Prostate gland (tissue), 2 donors: ENCODE results near the gene SPRYD7. TPM values are rescaled to one million over a fixed set of nuclear protein-coding genes. Genes with fewer than 3 reads are reported as not detected.

Experiments used
- DNase-seq: peaks from one replicate; pipeline ENCODE4 v3.0.0-alpha.2; 2019; ENCODE audit warnings: low spot score
- H3K27ac ChIP-seq, 2 donors: fragments of 200-600 bp; sonication (generic); 2 replicates each; pipeline ENCODE4 v1.5.1; 2017 to 2019
- H3K27me3 ChIP-seq: fragments of 200-600 bp; sonication (generic); replicated peaks from 2 replicates; pipeline ENCODE4 v1.5.1; 2019; ENCODE audit not compliant: insufficient read depth
- H3K36me3 ChIP-seq, 2 donors: fragments of 200-600 bp; sonication (generic); 1 replicate in 1 of 2; 2 replicates in 1 of 2; pipeline versions ENCODE4 v1.5.1 to v1.8.1; 2017 to 2019
- H3K4me1 ChIP-seq: fragments of 200-600 bp; sonication (generic); replicated peaks from 2 replicates; pipeline ENCODE4 v1.5.1; 2019
- H3K4me3 ChIP-seq, 2 donors: fragments of 200-600 bp; sonication (generic); 2 replicates each; pipeline ENCODE4 v1.5.1; 2017 to 2019
- H3K9me3 ChIP-seq: fragments of 200-600 bp; sonication (generic); 2 replicates; pipeline ENCODE4 v1.5.1; 2017
- POLR2A ChIP-seq: fragments of 450-650 bp; IDR thresholded peaks from one replicate; pipeline ENCODE4 v1.6.1; 2016; ENCODE audit warnings: antibody characterized with exemption, mild to moderate bottlenecking
- POLR2AphosphoS5 ChIP-seq: sonication (generic); formaldehyde crosslinking; IDR thresholded peaks from one replicate; pipeline ENCODE4 v1.6.1; 2017; ENCODE audit warnings: antibody characterized with exemption
- WGBS: methylation state at CpG from one replicate; pipeline ENCODE4 v1.1.5; 2018; 5-methylcytosine and 5-hydroxymethylcytosine counted together
- intact Hi-C: fragments of 100-400 bp; cut with DNase I; formaldehyde crosslinking; loops from one replicate; pipeline ENCODE4 v1.14.2; 2022
- total RNA-seq, 2 donors: library from RNA; depleted of rRNA; stranded (reverse); fragments of >200 nt; gene quantifications; one replicate each; pipeline ENCODE4 v1.1.0, GENCODE V29; 2016
- TF ChIP-seq, protein P1 (sequence below), 4 experiments: fragments of 200-600 bp in 2 of 4; fragments of 450-650 bp in 2 of 4; sonication (generic) in 2 of 4; IDR thresholded peaks; 1 replicate in 3 of 4; 2 replicates in 1 of 4; pipeline ENCODE4 v1.5.1; 2016 to 2019; ENCODE audit warnings: antibody characterized with exemption in 4 of 4, mild to moderate bottlenecking in 2 of 4, moderate library complexity in 2 of 4

Gene SPRYD7, protein sequence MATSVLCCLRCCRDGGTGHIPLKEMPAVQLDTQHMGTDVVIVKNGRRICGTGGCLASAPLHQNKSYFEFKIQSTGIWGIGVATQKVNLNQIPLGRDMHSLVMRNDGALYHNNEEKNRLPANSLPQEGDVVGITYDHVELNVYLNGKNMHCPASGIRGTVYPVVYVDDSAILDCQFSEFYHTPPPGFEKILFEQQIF
- total RNA-seq, result 1 to 10 TPM; 6.9 to 8.4 TPM

DNA sequence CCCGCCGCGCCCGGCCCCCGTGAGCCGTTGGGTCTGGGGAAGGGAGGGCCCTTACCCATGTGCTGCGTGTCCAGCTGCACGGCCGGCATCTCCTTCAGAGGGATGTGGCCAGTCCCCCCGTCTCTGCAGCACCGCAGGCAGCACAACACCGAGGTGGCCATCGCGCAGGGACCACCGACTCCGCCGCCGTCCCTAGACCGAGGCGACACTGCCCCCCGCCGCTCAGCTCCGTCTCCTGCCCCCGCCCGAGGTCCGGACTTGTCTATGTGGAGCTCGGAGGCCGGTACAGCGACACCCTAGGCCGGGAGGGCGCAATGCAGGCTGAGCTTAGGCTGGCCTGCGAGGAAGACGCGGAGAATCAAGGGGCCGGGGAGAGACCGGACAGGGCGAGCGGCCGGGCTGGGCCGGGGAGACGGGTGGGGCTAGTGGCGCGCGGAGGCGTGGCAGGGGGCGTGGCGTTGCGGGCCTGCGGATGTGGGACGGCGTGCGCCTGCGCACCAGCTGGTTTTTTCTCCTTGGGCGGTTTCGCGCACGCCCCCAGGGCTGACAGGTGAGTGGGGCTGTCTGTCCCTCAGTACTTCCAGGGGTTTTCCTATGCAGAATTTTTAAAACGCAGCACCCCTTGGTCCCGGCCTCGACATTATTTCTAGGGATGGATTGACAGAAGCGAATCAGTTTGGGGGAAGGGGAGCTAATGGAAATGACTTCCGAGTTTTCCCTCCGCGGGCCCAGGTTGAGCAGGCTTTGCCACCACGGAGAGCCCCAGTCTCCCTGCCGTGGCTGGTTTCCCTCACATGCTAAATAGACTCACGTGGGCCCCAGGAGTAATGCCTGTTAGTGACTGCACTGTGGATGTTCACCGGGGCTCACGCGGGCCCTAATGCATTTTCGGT is at the start of gene SPRYD7:
SPRYD7 (minus strand) TSS at position 266 of the 893 bp plus-strand sequence; CDS start at position 161, 105 bp downstream.
- intact Hi-C loops, result loop anchor here (2.0 to 10.0 kb wide), 2 partner anchors 82 to 144 kb away; partner anchors contain the start of gene KPNA3
- Histone ChIP-seq H3K36me3 (no peaks in the 10 kb centered on the region), H3K27ac (peak within 1 kb of the TSS; percentile 78 to 90), H3K27me3 (no peaks in the 10 kb centered on the region), H3K4me3 (peak within 1 kb of the TSS; percentile 65 to 92), H3K4me1 (no peaks in the 10 kb centered on the region), H3K9me3 (no peaks in the 10 kb centered on the region)
- TF ChIP-seq, protein P1, sequence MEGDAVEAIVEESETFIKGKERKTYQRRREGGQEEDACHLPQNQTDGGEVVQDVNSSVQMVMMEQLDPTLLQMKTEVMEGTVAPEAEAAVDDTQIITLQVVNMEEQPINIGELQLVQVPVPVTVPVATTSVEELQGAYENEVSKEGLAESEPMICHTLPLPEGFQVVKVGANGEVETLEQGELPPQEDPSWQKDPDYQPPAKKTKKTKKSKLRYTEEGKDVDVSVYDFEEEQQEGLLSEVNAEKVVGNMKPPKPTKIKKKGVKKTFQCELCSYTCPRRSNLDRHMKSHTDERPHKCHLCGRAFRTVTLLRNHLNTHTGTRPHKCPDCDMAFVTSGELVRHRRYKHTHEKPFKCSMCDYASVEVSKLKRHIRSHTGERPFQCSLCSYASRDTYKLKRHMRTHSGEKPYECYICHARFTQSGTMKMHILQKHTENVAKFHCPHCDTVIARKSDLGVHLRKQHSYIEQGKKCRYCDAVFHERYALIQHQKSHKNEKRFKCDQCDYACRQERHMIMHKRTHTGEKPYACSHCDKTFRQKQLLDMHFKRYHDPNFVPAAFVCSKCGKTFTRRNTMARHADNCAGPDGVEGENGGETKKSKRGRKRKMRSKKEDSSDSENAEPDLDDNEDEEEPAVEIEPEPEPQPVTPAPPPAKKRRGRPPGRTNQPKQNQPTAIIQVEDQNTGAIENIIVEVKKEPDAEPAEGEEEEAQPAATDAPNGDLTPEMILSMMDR (IDR thresholded peaks at IDR 0.05), result peak; percentile 62 to 97 (median 90)
- TF ChIP-seq POLR2AphosphoS5 (peak; percentile 83), POLR2A (no peak)
- DNase-seq, result peak; percentile 97
- WGBS, result under 1% methylated on average over 50 of the region's 71 CpGs

DNA sequence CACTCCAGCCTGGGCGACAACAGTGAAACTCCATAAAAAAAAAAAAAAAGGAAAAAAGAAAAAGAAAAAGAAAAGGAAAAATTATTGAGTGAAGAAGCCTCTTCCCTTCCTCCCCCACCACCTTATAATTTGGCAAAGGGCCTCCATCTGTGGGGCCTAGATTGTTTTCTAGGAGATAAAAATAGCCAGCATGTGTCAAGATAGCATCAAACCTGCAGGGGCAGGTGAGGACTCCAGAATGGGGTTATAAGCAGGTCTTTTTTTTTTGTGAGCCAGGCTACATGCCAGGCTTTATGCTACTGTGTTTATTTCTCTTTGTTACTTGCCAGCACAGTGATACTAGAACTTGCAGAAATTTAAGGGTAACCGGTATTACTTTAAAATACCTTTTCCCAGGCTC is 49.0 kb upstream of the SPRYD7 start:
- Histone ChIP-seq H3K27me3 (no peaks in the 10 kb centered on the region), H3K4me1 (no peaks in the 10 kb centered on the region), H3K9me3 (no peaks in the 10 kb centered on the region), H3K27ac (no peak overlapping the region), H3K4me3 (no peak overlapping the region), H3K36me3 (no peaks in the 10 kb centered on the region)
- intact Hi-C loops, result no loop called here
- WGBS, result 36% methylated on average over 2 of the region's 2 CpGs
- DNase-seq, result peak; percentile 67
- TF ChIP-seq POLR2AphosphoS5 (peak; percentile 76), POLR2A (no peak)

DNA sequence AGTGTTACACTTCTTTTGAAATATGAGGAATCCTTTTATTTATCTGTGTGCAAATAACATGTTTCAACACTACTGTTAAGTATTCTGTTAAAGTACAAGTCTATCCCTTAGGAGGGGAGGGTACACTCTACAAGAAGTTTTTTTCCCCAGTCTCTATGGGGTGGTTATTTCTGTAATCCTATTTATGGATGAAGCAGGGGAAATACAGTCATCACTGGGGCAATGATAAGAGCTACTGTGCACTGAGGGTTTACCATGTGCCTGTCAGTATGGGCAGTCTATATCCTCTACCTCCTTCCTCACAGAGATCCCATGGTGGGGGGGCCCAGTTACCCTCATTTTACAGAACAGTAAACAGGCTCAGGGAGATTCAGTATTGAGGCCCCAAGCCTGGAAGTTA is 44.1 kb upstream of the SPRYD7 start:
- no peak for DNase-seq
- no peak overlapping the region for H3K4me3 ChIP-seq
- intact Hi-C loops, result no loop called here
- no peak overlapping the region for H3K27ac ChIP-seq
- no peaks in the 10 kb centered on the region for H3K9me3 ChIP-seq
- H3K27me3 ChIP-seq, result no peaks in the 10 kb centered on the region
- H3K4me1 ChIP-seq, result no peaks in the 10 kb centered on the region
- no peaks in the 10 kb centered on the region for H3K36me3 ChIP-seq
- TF ChIP-seq POLR2A, result no peak

DNA sequence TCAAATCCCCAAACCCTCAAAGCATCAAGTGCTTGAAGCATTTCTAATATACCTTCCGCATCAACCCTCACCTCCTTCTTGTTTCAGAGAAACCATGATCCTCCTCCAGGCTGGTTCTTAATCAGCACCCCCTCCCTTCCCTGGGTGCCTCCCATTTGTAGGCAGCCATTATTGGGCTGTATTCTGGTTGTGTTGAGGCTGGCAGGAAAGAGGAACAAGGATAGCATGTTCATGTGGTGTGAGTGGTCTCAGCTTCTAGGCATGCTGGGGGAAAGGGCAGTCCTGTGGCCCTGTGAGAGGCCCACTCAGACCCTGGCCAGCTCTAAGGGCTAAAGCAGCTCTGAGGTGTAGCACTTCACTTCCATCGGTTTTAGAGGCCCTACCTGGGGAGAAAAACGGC is 41.9 kb upstream of the SPRYD7 start:
- intact Hi-C loops, result loop anchor here (5.0 to 10.0 kb wide), 3 partner anchors 554 to 1087 kb away; no protein-coding TSS in a partner anchor

DNA sequence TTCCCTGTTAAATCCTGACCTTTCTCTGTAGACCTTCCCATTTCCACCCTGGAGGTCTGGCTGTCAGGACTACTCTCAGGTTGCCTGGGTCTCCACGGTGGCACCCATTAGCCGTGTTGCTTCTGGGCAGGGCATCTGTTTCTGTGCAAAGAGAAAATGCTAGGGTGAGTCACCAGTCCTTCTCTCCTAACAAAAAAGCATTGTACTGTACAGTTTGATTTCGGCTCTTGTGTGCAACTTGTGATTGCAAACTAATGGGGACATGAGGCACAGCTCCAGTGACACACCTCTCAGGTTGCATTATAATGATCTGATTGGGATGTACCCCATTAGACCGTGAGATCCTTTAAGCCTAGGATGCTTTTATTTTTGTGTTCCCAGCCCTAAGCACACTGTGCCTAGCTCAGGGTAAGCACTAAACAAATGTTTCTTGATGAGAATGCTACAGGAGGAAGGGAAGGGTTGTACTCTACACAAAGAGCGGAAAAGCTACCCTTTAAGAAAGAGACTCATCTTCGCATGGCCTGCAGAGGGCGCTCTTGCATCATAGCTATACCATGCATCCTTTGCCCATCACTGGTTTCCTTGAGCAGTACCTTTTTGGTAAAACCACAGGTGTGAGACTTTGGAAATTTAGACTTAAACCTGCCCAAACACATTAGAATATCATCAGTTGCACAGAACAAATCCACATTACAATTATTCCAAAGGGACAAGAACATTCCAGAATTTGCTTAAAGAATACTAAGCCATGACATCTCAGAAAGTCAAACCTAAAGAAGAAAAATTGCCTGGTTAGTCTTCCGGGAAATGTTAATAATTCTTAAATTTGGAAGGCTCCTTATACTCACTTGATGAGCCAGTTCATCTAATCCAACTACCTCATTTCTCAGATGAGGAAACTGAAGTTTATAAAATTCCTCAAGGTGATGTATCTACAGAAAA is 40.4 kb upstream of the SPRYD7 start:
- Histone ChIP-seq H3K27ac (peak overlapping the region in 1 of 2 donors; percentile 38), H3K9me3 (no peaks in the 10 kb centered on the region), H3K36me3 (no peaks in the 10 kb centered on the region), H3K4me1 (no peaks in the 10 kb centered on the region), H3K27me3 (no peaks in the 10 kb centered on the region), H3K4me3 (no peak overlapping the region)
- DNase-seq, result peak; percentile 63
- 43% methylated on average over 8 of the region's 8 CpGs for WGBS
- TF ChIP-seq POLR2AphosphoS5 (peak; percentile 63), POLR2A (no peak)
- TF ChIP-seq, protein P1 (IDR thresholded peaks at IDR 0.05), result peak; percentile 65 to 91 (median 85)
- intact Hi-C loops, result loop anchor here (5.0 to 10.0 kb wide), 3 partner anchors 556 to 1088 kb away; no protein-coding TSS in a partner anchor

More for the DNA sequence above, 41.9 kb upstream of the SPRYD7 start:
- TF ChIP-seq, protein P1 (IDR thresholded peaks at IDR 0.05), result no peak
- TF ChIP-seq POLR2A (no peak), POLR2AphosphoS5 (no peak)
- no peak for DNase-seq
- Histone ChIP-seq H3K27ac (no peak overlapping the region), H3K4me1 (no peaks in the 10 kb centered on the region), H3K4me3 (no peak overlapping the region), H3K36me3 (no peaks in the 10 kb centered on the region), H3K27me3 (no peaks in the 10 kb centered on the region), H3K9me3 (no peaks in the 10 kb centered on the region)
- 84% methylated on average over 3 of the region's 3 CpGs for WGBS
